B cell (primary cell): ENCODE results near the gene PEX14.

Source experiments
- EZH2 ChIP-seq: IDR thresholded peaks from 2 replicates; pipeline ENCODE4 v1.6.1; 2012; ENCODE audit warnings: borderline replicate concordance, low read depth, mild to moderate bottlenecking, moderate library complexity, low read length; ENCODE audit not compliant: insufficient read depth, poor library complexity, severe bottlenecking
- TF ChIP-seq, protein P1 (sequence below): fragments of 200-600 bp; IDR thresholded peaks from one replicate; pipeline ENCODE4 v1.8.0; 2022; ENCODE audit warnings: antibody characterized with exemption, mild to moderate bottlenecking

DNA sequence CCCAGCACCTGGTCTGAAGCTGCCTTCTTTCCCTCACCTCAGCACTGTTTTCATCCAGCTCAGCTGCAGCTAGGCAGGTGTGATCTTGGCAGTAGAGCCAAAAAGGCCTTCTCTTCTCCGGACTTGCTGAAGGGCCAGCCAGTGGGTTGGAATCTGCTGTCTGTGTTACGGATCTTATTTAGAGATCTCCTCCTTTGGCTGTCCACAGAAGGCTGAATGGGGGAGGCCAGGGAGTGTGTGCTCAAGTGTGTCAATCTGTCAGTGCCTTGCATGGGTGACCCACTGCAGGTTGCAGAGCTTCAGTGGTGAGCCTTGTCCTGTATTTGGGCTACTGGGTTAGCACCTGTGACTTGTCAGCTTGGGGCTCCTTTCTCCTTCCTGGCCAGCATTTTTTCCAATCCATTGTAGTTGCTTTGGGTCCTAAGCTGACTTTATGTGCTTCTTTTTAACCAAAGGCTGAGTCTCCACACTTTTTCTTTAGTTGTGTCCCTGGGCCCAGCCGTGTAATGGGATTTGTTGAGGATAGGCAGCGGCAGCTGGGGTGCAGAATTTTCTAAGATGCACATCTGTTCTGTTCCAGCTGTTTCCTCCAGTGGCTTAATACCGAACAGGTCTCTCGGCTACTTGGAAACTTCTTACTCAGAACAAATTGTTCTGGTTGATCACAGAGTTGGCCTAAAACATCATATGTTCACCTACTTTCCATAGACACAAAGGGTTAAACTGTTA, 126.8 kb downstream of the PEX14 start:
- TF ChIP-seq, protein P1, sequence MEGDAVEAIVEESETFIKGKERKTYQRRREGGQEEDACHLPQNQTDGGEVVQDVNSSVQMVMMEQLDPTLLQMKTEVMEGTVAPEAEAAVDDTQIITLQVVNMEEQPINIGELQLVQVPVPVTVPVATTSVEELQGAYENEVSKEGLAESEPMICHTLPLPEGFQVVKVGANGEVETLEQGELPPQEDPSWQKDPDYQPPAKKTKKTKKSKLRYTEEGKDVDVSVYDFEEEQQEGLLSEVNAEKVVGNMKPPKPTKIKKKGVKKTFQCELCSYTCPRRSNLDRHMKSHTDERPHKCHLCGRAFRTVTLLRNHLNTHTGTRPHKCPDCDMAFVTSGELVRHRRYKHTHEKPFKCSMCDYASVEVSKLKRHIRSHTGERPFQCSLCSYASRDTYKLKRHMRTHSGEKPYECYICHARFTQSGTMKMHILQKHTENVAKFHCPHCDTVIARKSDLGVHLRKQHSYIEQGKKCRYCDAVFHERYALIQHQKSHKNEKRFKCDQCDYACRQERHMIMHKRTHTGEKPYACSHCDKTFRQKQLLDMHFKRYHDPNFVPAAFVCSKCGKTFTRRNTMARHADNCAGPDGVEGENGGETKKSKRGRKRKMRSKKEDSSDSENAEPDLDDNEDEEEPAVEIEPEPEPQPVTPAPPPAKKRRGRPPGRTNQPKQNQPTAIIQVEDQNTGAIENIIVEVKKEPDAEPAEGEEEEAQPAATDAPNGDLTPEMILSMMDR, result no peak
- no peak for TF ChIP-seq EZH2
